Measurements from ENCODE around the gene NRIP2.

The NRIP2 gene

GRCh38 chr12:2844786-2845185, 10.0 kb upstream of the NRIP2 start:
- FAIRE-seq, result no peak

- no peak for FAIRE-seq
Observed at GRCh38 chr12:2842948-2843347, 8.1 kb upstream of the NRIP2 start.

- no peak for FAIRE-seq
Observed at GRCh38 chr12:2841056-2841650, 6.3 kb upstream of the NRIP2 start.

DNA sequence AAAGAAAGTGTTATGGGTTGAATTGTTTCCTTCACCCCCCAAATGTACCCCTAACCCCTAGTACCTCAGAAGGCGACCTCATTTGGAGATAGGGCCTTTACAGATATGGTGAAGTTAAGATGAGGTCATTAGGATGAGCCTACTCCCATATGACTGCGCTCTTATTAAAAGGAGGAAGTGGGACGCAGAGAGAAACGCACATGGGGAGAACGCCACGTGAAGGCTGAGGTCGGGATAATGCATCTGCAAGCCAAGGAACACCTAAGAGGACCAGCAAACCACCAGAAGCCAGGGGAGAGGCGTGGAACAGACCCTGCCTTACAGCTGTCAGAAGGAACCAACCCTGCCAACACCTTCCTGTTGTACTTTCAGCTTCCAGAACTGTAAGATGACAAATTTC, 1.7 kb upstream of the NRIP2 start:
- no peak for FAIRE-seq

- FAIRE-seq, result no peak
Observed at GRCh38 chr12:2835691-2836403, 1.0 kb upstream of the NRIP2 start.

- FAIRE-seq, result no peak
Observed at GRCh38 chr12:2833810-2834209, 1.0 kb downstream of the NRIP2 start.

- no peak for FAIRE-seq
Observed at GRCh38 chr12:2833327-2833726, 1.5 kb downstream of the NRIP2 start.

DNA sequence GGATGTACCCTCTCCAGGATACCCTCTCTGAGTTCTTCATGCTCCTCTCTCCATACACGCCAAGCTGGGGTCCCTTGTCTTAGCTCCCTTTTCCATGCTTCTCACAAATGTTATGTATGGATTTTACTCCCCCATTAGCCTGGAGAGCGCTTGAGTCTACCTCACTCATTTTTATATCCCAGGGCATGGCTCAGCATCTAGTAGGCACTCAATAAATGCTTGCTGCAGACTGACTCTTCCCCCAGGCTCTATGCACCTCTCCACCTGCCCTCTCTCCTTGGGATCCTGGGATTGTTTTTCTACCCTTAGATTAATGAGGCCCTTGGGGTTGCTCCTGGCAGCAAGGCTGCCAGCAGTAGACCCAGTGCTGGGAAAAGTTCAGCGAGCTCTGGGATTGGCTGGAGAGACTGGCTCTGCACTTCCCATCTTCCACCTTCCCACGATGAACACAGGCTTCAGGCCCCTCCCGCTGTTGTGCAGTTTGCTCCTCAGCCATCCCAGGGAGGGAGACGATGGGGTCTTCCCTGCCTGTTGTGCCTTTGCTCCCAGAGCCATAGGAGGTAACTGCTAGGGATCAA, 2.2 kb downstream of the NRIP2 start:
- FAIRE-seq, result no peak

- FAIRE-seq, result no peak
Observed at GRCh38 chr12:2829275-2829674, 5.6 kb downstream of the NRIP2 start.

GRCh38 chr12:2826721-2827515, 7.9 kb downstream of the NRIP2 start:
- FAIRE-seq, result no peak

- no peak for FAIRE-seq
Observed at GRCh38 chr12:2826036-2826435, 8.8 kb downstream of the NRIP2 start.

DNA sequence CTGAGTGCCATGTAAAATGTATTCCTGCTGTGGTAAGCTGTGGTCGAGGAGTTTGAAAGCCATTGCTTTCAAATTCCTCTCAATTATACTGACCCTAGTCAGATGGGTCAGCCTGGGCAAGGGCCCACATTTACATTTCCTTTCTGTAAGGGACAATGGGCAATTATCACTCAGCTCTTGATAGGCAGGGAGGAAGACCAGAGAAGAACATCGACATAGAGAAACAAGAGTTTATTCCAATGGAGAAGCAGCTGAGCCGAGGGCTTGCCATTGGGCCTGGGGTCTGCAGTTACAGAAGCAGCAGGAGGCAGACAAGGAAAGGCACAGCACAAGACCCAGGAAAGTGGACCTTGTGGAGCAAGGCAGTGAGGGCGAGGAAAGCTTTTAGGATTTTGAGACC, 9.7 kb downstream of the NRIP2 start:
- no peak for FAIRE-seq

GRCh38 chr12:2824541-2824940, 10.3 kb downstream of the NRIP2 start:
- no peak for FAIRE-seq

DNA sequence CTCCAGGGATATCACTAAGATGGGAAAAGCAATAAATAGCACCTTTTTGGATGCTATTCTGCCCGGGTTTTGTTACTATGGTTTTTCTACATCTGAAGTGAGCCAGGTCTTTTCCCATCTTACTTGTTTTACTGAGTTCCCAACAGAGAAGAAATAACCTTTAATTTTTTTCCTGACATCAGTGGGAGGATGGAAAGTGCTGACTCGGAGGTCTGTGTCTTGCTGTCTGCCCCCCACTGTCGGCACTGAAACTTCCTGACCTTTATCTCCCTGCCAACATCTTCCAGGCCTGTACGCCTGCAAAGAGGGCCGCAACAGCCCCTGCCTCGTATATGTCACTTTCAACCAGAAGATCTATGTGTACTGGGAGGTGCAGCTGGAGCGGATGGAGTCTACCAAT, 11.4 kb downstream of the NRIP2 start:
- FAIRE-seq, result no peak

DNA sequence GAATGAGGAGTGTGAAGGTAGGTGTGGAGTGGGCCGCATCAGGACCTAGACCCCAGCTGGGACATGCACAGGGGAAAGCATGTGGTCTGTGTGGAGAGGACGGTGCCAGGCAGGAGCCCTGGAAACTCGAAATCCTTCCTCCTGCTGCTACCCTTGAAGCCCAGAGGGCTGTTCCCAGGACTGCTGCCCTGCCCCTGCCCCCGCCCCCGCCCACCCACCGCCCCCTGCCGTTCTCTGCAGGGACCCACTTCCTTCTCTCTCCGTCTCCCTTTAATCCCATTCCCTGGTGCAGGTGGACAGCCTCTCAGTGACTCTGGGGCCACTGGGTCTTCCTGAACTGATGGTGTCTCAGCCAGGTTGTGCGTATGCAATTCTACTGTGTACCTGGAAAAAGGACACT, 14.4 kb downstream of the NRIP2 start:
- FAIRE-seq, result no peak

GRCh38 chr12:2819810-2820209, 15.0 kb downstream of the NRIP2 start:
- no peak for FAIRE-seq

DNA sequence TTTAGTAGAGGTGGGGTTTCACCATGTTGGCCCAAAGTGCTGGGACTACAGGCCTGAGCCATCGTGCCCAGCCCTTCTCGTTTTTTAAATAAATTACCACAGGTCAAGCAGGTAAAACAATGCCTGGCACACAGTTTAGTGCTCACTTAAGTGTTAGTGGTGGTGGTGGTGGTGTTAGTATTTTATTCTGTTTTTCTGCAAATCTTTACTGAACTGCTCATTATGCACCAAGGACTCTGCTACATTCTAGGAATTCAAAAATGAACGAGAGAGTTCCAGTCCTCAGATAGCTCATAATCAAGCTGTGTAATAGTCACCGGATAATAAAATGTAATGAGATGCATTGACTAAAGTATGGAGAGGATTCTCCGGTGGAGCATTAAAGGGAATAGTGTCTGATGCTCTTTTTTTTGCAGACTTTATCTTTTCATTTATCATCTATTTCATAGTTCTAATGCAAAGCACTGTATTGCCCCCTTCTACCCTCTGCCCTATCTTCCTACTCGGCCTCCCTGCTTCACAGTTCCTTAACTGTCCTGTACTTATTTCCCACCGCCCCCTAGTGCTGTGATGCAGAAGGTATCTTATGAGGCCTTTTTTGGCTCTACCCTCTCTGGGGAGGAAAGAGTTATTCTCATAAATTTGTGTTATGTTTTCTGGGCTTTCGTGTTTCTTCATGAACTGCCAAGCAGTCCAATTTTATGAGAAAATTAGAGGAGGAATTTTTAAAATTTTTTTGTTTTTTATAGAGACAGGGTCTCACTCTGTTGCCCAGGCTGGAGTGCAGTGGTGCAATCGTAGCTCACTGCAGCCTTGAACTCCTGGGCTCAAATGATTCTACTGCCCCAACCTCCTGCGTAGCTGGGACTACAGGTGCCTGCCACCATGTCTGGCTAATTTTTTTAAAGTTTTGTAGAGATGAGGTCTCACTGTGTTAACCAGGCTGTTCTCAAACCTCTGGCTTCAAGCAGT, 21.3 kb downstream of the NRIP2 start:
- peak; percentile 50 for FAIRE-seq

GRCh38 chr12:2812290-2813213, 22.3 kb downstream of the NRIP2 start, which contains the start of gene ITFG2:
ITFG2 (plus strand) TSS chr12:2812668; CDS start chr12:2812761, 93 bp downstream.
- peak; percentile 96 for FAIRE-seq

DNA sequence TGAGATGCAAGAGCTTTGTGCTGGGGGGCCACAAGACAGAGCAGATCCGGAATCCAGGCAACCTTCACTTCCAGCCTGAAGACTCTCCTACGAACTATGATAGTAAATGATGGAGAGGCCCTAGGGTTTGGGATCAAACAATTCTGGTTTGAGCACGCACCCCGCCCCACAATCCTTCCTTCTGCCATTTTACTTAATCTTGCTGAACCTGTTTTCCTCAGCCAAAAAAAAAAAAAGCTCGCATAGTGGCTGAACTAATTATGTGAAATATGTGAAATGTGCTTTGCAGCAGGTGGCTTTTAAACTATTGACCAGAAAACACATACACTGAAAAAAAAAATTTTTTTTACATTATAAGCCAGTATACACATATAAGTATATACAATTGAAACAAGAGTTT, 23.0 kb downstream of the NRIP2 start:
- no peak for FAIRE-seq

DNA sequence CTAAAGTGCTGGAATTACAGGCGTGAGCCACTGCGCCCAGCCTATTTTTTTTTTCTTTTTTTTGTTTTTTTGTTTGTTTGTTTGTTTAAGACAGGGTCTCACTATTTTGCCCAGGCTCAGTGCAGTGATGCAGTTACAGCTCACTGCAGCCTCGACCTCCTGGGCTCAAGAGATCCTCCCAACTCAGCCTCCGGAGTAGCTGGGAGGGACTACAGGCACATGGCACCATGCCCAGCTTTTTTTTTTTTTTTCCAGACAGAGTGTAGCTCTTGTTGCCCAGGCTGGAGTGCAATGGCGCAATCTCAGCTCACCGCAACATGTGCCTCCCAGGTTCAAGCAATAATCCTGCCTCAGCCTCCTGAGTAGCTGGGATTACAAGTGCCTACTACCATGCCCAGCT, 28.1 kb downstream of the NRIP2 start:
- FAIRE-seq, result no peak

DNA sequence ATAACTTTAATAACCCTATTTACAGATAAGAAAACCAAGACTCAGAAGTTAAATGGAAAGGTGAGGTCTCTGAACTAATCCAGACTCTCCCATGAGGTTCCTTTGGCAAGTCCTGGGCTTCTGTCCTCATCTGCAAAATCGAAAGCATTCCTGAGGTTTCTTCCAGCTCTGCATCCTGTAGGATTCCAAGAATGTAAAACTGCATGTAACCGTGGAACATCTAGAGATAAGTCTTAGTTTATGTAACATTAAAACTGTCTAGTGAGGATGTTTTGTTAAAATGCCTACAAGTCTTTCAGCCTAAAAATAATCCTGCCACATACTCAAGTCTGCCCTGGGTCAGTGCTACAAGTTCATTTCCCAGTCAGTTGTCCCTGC, 29.7 kb downstream of the NRIP2 start:
- FAIRE-seq, result no peak
